Measurements from ENCODE around the gene CD177.

DNA sequence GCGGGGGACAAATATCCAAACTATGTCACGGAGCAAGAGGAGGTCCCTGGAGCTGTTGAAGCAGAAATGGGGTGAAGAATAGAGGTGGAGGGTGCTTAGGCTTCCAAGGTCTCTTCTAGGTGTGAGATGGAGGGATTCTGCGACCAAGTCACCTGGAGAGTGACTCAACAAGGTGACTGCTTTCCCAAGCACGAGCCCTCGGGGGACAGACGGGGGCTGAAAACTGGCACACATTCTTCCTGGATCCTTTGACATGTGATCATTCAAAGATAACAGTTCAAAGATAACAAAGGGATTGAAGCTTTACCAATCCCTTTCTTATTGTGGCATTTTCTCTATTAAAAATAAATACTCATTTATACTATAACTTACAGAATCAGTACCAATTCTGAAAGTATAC lies 59.0 kb downstream of the CD177 start:
- TF ChIP-seq POLR2A (IDR thresholded peaks at IDR 0.05; ENCODE audit: low read depth) (no peak), POLR2AphosphoS5 (IDR thresholded peaks at IDR 0.05) (no peak), EP300 (IDR thresholded peaks at IDR 0.05) (no peak)
- TF ChIP-seq, protein P1, sequence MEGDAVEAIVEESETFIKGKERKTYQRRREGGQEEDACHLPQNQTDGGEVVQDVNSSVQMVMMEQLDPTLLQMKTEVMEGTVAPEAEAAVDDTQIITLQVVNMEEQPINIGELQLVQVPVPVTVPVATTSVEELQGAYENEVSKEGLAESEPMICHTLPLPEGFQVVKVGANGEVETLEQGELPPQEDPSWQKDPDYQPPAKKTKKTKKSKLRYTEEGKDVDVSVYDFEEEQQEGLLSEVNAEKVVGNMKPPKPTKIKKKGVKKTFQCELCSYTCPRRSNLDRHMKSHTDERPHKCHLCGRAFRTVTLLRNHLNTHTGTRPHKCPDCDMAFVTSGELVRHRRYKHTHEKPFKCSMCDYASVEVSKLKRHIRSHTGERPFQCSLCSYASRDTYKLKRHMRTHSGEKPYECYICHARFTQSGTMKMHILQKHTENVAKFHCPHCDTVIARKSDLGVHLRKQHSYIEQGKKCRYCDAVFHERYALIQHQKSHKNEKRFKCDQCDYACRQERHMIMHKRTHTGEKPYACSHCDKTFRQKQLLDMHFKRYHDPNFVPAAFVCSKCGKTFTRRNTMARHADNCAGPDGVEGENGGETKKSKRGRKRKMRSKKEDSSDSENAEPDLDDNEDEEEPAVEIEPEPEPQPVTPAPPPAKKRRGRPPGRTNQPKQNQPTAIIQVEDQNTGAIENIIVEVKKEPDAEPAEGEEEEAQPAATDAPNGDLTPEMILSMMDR (IDR thresholded peaks at IDR 0.05), result no peak
